Heart right ventricle (tissue), 16 donors: Measurements from ENCODE around the gene FTCDNL1. TPM values are rescaled to one million over a fixed set of nuclear protein-coding genes. Genes with fewer than 3 reads are reported as not detected.
A peak's percentile ranks its signal among the peaks of the same experiment; 100 is the strongest.

ENCODE experiments used
- ATAC-seq, 8 donors: fragments of 200-7000 bp; cut with Tn5 transposase; one replicate each; pipeline ENCODE4 v1.9.1; 2020; ENCODE audit warnings: mild to moderate bottlenecking in 8 of 8, moderate library complexity in 8 of 8, moderate number of reproducible peaks in 1 of 8
- DNase-seq, 2 donors: peaks; one replicate each; pipeline ENCODE4 v3.0.0-alpha.2; 2020
- H3K27ac ChIP-seq, 10 donors: fragments of 200-600 bp; sonication (generic) in 2 of 10; one replicate each; pipeline versions ENCODE4 v1.5.0 to v1.8.0; 2020 to 2022; ENCODE audit warnings: mild to moderate bottlenecking in 3 of 10
- H3K27me3 ChIP-seq, 7 donors: fragments of 200-600 bp; one replicate each; pipeline ENCODE4 v1.8.0; 2021 to 2022; ENCODE audit warnings: mild to moderate bottlenecking in 2 of 7
- H3K36me3 ChIP-seq, 9 donors: fragments of 200-600 bp; sonication (generic) in 1 of 9; one replicate each; pipeline versions ENCODE4 v1.5.0 to v1.8.0; 2020 to 2022; ENCODE audit warnings: mild to moderate bottlenecking in 2 of 9
- H3K4me1 ChIP-seq, 9 donors: fragments of 200-600 bp; sonication (generic) in 1 of 9; one replicate each; pipeline versions ENCODE4 v1.5.0 to v1.8.0; 2020 to 2022; ENCODE audit warnings: mild to moderate bottlenecking in 4 of 9
- H3K4me3 ChIP-seq, 10 donors: fragments of 200-600 bp; sonication (generic) in 2 of 10; one replicate each; pipeline versions ENCODE4 v1.5.0 to v1.8.0; 2020 to 2022; ENCODE audit warnings: mild to moderate bottlenecking in 7 of 10, moderate library complexity in 2 of 10
- H3K9me3 ChIP-seq, 11 donors: fragments of 200-600 bp in 10 of 11; sonication (generic) in 2 of 11; one replicate each; pipeline versions ENCODE4 v1.5.0 to v1.8.0; 2013 to 2022; ENCODE audit warnings: mild to moderate bottlenecking in 2 of 11, control low read depth in 1 of 11, moderate library complexity in 1 of 11
- CTCF ChIP-seq, 9 donors: fragments of 200-600 bp; sonication (generic) in 2 of 9; IDR thresholded peaks; one replicate each; pipeline versions ENCODE4 v1.5.0 to v1.8.0; 2021 to 2022; ENCODE audit warnings: antibody characterized with exemption in 9 of 9, mild to moderate bottlenecking in 5 of 9, moderate library complexity in 1 of 9
- WGBS, 2 donors: extraction: QIAGEN DNeasy Blood & Tissue Kit; methylation state at CpG; one replicate each; pipeline ENCODE4 v1.1.7; 2013; ENCODE audit warnings: inconsistent platforms in 1 of 2; 5-methylcytosine and 5-hydroxymethylcytosine counted together
- intact Hi-C, 10 donors: fragments of 100-400 bp; cut with DNase I; formaldehyde crosslinking; loops; one replicate each; pipeline versions ENCODE4 v1.11.1 to v1.14.2; 2022
- polyA plus RNA-seq, 2 donors: library from polyadenylated mRNA; stranded (reverse); fragments of 200-250 nt; gene quantifications; one replicate each; pipeline ENCODE4 v1.2.3, GENCODE V29; 2013
- total RNA-seq, 10 donors: library from RNA; stranded (reverse); fragmentation: NEBNext Ultra II Directional in 3 of 10; extraction: Animal tissue kit (Norgen Biotek cat#: 25700) in 3 of 10; gene quantifications; one replicate each; pipeline versions ENCODE4 v1.2.1 to v1.2.4, GENCODE V29; 2021 to 2023
- donor health status: Arrhythmogenic right ventricular cardiomyopathy.
- donor health status: ischemic (EF 13 %, LVEDD 7.1; RV severe dilation, severe dysfunction).
- donor health status: healthy with polysubstance abuse.
- donor health status: DM: no; HTN: yes; CAD: no.
- donor health status: DM: no; HTN: no; CAD: no.
- donor health status: ischemic (EF 25% LVEDD 6.9; RV normal size, moderate dysfunction).
- donor health status: ischemic (EF 25% LVEDD 5.7; RV mildly dilated, moderate dysfunction).
- donor health status: healthy.
- donor health status: DM: yes; HTN: yes; CAD: no.
- donor health status: Ischemic cardiomyopathy.
- donor health status: ischemic (EF 35%, LVEDD 5.7; RV mildly dilated, moderate dysfunction).
- donor health status: nonischemic (EF 11% LVEDD 7.7; RV severe dilation, severe dysfunction).
- donor health status: DM: yes; HTN: yes; CAD: no.
- donor health status: PGD.
- donor health status: ischemic (EF 29% LVEDD 5.4; RV normal size, mild dysfunction).
- donor health status: nonischemic (EF 23%, LVEDD 6.1; RV moderate dilation, normal function).

Gene FTCDNL1
- total and polyA plus RNA-seq, 12 donors = 0.44 to 7.1 (median 4.3) TPM

GRCh38 chr2:199862788-199863187 is 11.8 kb upstream of the FTCDNL1 start:
- no peaks in the 10 kb centered on the region for H3K9me3 ChIP-seq
- no peak overlapping the region for H3K27ac ChIP-seq
- no peak overlapping the region for H3K4me3 ChIP-seq
- TF ChIP-seq CTCF (IDR thresholded peaks at IDR 0.05) = no peak
- H3K4me1 ChIP-seq = no peaks in the 10 kb centered on the region
- DNase-seq (no peak), ATAC-seq (peak in 2 of 8 donors; percentile 24 to 41)
- peaks cover 0 to 11% (median 0%) of the 10 kb centered on the region in 7 donors for H3K27me3 ChIP-seq
- WGBS, 2 donors = 56 to 65% methylated on average over 3 of the region's 3 CpGs
- no peaks in the 10 kb centered on the region for H3K36me3 ChIP-seq
- intact Hi-C loops = loop anchor here in 3 of 10 donors (10.0 kb wide), 1 partner anchor 158 kb away; no protein-coding TSS in a partner anchor

- Histone ChIP-seq H3K27me3 (peaks cover 0 to 20% (median 0%) of the 10 kb centered on the region in 7 donors), H3K27ac (no peak overlapping the region), H3K4me1 (no peaks in the 10 kb centered on the region), H3K4me3 (no peak overlapping the region), H3K36me3 (no peaks in the 10 kb centered on the region), H3K9me3 (no peaks in the 10 kb centered on the region)
- DNase-seq (no peak), ATAC-seq (no peak)
- 14 to 19% methylated on average over 4 of the region's 4 CpGs for WGBS, 2 donors
- peak in 8 of 9 donors; percentile 15 to 65 (median 56) for TF ChIP-seq CTCF (IDR thresholded peaks at IDR 0.05)
- intact Hi-C loops = loop anchor here in 3 of 10 donors (10.0 kb wide), 1 partner anchor 156 kb away; no protein-coding TSS in a partner anchor
These were observed 10.3 kb upstream of the FTCDNL1 start for GRCh38 chr2:199861132-199861774.

- ATAC-seq (no peak), DNase-seq (no peak)
- Histone ChIP-seq H3K9me3 (no peaks in the 10 kb centered on the region), H3K4me3 (no peak overlapping the region), H3K36me3 (no peaks in the 10 kb centered on the region), H3K4me1 (peaks cover 0 to 6% (median 0%) of the 10 kb centered on the region in 9 donors), H3K27me3 (peaks cover 0 to 23% (median 0%) of the 10 kb centered on the region in 7 donors), H3K27ac (no peak overlapping the region)
- intact Hi-C loops = loop anchor here in 1 of 10 donors (5.0 to 10.0 kb wide), 2 partner anchors 101 to 1274 kb away; no protein-coding TSS in a partner anchor
- TF ChIP-seq CTCF (IDR thresholded peaks at IDR 0.05) = no peak
- WGBS, 2 donors = 47 to 61% methylated on average over 4 of the region's 4 CpGs
These were observed 4.8 kb upstream of the FTCDNL1 start for GRCh38 chr2:199855812-199856211.

- TF ChIP-seq CTCF (IDR thresholded peaks at IDR 0.05) = no peak
- ATAC-seq (no peak), DNase-seq (no peak)
- Histone ChIP-seq H3K4me1 (peaks cover 0 to 15% (median 4%) of the 10 kb centered on the region in 9 donors), H3K27me3 (peaks cover 0 to 27% (median 0%) of the 10 kb centered on the region in 7 donors), H3K27ac (peak overlapping the region in 1 of 10 donors; percentile 82), H3K4me3 (no peak overlapping the region), H3K36me3 (no peaks in the 10 kb centered on the region), H3K9me3 (no peaks in the 10 kb centered on the region)
- WGBS, 2 donors = 56 to 71% methylated on average over 2 of the region's 2 CpGs
- intact Hi-C loops = loop anchor here in 1 of 10 donors (10.0 kb wide), 1 partner anchor 97 kb away; no protein-coding TSS in a partner anchor
These were observed 891 bp upstream of the FTCDNL1 start for GRCh38 chr2:199851883-199852282.
